Dedifferentiated amniotic fluid mesenchymal stem cell (primary cell): ENCODE results near the gene HECTD4.

ENCODE experiments used
- DNase-seq: peaks from one replicate; pipeline ENCODE4 v3.0.0-alpha.2; 2016; ENCODE audit errors: extremely low spot score

The HECTD4 gene

GRCh38 chr12:112207397-112207924 is 174.8 kb downstream of the HECTD4 start:
- DNase-seq = no peak

DNA sequence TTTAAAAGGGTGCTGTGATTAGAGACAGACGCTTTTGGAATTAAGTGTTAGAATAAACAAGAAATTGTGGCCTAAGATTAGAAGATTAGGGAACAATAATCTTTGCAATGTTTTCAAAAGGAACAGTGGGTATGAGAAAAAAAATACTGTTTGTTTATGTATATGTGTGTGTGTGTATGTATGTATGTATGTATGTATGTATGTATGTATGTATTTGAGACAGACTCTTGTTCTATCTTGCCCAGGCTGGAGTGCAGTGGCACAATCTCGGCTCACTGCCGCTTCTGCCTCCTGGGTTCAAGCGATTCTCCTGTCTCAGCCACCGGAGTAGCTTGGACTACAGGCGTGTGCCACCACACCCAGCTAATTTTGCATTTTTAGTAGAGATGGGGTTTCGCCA is 175.3 kb downstream of the HECTD4 start:
- DNase-seq = no peak

- no peak for DNase-seq
Measured at GRCh38 chr12:112199136-112199535, 183.1 kb downstream of the HECTD4 start.

DNA sequence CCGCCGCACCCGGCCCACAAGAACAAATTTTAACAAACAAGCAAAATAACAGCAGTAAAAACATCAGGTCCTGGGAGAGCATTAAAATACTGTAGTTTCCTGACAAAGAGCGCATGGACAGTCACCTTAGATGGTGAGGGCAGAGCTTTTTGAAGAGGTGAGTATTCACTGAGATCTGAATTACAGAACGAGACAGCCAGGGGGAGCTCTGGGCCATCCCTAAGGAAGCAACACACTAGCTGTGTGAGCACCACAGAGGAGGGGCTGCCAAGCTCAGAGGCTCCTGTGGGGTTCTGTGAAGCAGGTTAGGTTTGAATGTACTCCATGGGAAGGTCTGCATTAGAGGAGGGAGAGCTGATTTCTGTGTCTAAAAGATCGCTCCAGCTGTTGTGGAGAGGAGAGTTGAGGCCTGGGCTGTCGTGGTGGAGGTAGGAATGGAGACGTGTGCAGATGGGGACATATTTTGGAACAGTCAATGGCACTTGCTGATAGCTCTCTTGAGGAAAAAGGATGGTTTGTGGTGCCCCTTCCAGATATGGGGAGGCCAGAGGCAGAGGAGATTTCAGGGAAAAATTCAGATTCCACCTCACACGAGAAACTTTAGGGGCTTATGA is 184.0 kb downstream of the HECTD4 start:
- peak; percentile 46 for DNase-seq

- DNase-seq = no peak
Measured at GRCh38 chr12:112196196-112196875, 185.9 kb downstream of the HECTD4 start.

- DNase-seq = no peak
Measured at GRCh38 chr12:112194601-112195247, 187.5 kb downstream of the HECTD4 start.

DNA sequence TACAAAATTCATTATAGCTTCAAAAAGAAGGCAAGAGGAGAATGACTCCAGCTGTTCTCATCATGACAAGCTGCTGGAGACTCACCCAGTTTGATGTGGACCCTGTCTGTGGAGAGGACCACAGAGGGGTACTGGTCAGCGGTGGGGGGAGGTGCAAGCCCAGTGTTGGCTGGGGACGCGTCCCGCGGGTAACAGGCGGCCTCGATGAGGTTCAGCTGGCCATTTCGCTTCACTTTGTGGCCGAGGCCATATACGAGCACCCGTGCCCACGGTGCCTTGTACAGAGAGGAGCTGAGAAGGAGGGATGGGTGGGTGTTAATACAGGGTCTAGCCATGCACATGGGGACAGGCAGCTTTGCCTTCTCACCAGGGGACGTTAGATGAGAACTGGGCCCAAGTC is 189.8 kb downstream of the HECTD4 start:
- DNase-seq = no peak

- no peak for DNase-seq
Measured at GRCh38 chr12:112191840-112192321, 190.3 kb downstream of the HECTD4 start.

GRCh38 chr12:112191201-112191600 is 191.0 kb downstream of the HECTD4 start:
- no peak for DNase-seq

DNA sequence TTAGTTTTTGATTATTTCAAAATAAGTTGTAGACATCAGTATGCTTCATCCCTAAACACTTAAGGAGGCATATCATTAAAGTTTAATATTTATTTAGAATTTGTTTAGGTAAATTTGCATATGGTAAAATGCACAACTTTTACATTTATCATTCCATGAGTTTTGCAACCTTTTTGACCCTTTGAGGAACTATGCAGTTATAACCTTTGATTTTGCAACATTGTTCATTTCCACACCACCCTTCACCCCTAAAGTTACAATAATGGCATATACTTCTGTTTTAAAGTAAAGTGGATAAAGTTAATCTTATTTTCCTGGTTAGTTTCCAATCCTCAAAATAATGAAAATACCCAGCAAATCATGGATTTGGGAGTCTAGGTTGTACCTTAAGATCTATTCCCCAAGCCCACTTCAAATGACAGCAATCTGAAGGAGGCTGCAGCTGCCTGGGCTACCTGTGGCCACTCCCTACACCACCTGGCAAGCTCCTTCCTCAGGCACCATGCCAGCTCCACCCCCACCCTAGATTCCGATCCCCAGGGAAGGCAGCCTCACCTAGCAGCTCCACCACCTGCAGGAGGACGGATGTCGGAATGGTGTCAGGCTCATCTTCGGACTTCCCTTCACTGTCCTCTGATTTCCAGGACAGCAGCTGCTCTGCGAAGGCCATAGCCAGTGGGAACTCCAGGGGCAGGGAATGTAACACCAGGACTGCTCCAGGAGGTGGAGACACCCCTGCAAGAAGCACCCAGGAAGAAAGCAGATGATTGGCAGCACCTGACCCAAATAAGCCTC is 191.8 kb downstream of the HECTD4 start:
- no peak for DNase-seq

DNA sequence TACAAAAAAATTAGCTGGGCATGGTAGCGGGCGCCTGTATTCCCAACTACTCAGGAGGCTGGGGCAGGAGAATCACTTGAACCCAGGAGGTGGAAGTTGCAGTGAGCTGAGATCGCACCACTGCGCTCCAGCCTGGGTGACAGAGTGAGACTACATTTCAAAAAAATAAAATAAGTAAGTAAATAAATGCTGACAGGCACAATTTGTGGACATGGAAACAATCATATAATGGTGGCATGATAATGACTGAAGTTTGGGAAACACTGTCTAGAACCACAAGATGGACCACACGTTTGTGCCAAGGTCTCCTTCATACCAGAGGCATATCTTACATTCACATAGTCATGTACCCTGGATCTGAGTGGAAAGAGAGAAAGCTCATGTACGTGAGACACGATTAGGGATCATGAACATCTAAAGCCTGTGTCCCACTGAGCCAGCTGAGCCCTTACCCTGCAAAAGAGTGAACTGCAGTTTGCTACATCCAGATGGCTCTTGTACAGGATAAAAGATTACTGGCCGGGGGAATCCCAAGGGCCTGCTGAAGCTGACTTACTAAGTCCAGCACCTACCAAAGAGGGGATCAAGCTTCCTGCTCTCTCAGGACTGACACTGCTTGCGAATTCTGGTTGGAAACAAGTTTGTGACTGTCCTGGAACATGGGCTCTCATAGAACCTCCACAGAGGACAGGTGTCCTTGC is 194.0 kb downstream of the HECTD4 start:
- no peak for DNase-seq

DNA sequence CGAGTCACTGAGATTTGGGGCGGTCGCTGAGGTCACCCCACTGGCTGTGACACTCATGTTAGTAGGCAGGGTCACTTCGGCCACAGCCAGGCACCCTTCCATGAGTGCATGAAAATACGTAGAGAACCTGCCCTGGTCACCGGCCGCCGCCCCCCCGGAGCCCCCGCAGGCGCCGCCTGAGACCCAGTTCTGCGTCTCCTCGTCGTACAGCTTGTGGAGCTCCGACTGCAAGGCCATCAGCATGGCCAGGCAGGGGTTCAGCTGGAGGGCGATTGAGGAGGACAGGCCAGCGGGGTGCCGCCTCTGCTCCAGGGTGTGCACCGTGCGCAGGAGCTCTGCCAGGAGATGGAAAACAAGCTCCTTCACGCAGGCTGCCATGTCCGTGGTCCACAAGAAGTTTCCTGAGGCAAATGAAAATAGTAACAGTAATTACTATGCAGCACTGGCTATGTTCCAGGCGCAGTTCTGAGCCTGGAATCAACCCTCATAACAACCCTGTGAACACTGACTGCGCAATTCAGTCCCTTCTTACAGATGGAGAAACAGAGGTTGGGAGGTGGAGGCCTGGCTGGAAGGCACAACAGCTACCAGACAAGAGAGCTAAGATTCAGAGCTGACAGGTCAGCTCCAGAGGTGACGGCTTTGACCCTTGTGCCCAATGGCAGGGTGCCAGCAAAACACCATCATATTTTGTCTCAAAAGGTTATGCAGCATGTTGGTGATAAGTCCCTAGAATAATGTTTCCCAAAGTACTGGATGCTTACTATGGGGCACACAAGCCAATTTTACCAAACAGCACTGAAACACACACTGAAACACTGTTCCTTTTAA is 196.9 kb downstream of the HECTD4 start:
- no peak for DNase-seq

GRCh38 chr12:112184056-112184887 is 198.0 kb downstream of the HECTD4 start:
- DNase-seq = no peak

GRCh38 chr12:112183141-112184021 is 198.8 kb downstream of the HECTD4 start:
- no peak for DNase-seq

DNA sequence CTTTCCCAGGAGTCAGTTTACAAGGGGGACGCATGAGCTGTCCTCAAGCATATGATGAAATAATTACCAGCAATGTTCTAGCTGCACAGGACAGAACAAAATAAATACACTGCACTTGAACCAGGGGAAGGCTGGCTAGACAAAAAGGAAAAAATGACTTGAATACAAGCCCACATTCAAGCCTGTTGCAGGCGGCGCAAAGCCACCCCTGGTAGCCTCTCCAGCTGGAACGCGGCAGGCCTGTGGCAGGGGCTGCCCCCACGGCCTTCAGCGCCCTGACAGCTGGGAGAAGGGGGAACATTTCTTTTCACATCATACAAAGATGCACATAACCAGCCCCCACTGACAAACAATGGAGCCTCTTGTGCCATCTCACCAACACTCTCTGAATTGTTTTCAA is 199.7 kb downstream of the HECTD4 start:
- no peak for DNase-seq

GRCh38 chr12:112180422-112180821 is 201.8 kb downstream of the HECTD4 start:
- no peak for DNase-seq

- DNase-seq = no peak
Measured at GRCh38 chr12:112179916-112180315, 202.3 kb downstream of the HECTD4 start.

DNA sequence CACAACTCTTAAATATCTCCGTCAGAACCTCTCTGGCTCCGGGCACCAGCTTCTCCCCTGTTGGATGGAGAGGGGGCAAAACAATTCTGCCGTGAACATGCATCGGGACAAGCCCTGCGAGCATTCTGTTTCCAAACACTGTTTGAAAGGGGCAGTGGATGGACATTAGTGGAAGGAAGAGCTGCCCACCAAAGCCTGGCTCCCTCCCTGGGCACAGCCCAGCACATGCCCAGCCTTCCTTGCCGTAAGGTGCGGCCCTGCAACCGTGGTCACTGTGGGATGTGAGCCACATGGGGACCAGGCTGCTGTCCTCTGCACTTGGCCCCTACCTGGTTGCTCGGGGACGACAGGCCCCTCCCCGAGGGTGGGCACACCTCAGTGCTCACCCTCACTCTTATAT is 202.9 kb downstream of the HECTD4 start:
- no peak for DNase-seq

- no peak for DNase-seq
Measured at GRCh38 chr12:112178796-112179195, 203.4 kb downstream of the HECTD4 start.
